CD8-positive, alpha-beta memory T cell (primary cell): ENCODE results near the gene TRAF6. TPM values are rescaled to one million over a fixed set of nuclear protein-coding genes. Genes with fewer than 3 reads are reported as not detected.

Experiments used
- CTCF ChIA-PET: fragments of 350-600 bp; sonication (Branson Sonifier 250); formaldehyde crosslinking; loops from one replicate; lab custom pipeline; 2021; ENCODE audit warnings: antibody characterized with exemption; lab: Charles Lee
- POLR2A ChIA-PET: fragments of 350-600 bp; sonication (Branson Sonifier 250); formaldehyde crosslinking; loops from one replicate; lab custom pipeline; 2021; ENCODE audit warnings: antibody characterized with exemption; lab: Charles Lee
- DNase-seq, 5 donors: peaks; one replicate each; pipeline versions ENCODE4 v3.0.0 to v3.0.0-alpha.2; 2020 to 2022; ENCODE audit warnings: mixed read lengths in 1 of 5
- H3K27ac ChIP-seq: one replicate; pipeline ENCODE4 v1.7.0; 2013; ENCODE audit warnings: low read depth, mild to moderate bottlenecking, low read length, moderate library complexity
- H3K27me3 ChIP-seq: 2 replicates; pipeline ENCODE4 v1.7.0; 2013; ENCODE audit warnings: low read length, mild to moderate bottlenecking; ENCODE audit not compliant: insufficient read depth, poor library complexity, severe bottlenecking
- H3K36me3 ChIP-seq: 2 replicates; pipeline ENCODE4 v1.7.0; 2013; ENCODE audit warnings: mild to moderate bottlenecking, low read length, moderate library complexity; ENCODE audit not compliant: insufficient read depth
- H3K4me1 ChIP-seq: 2 replicates; pipeline ENCODE4 v1.7.0; 2013; ENCODE audit warnings: mild to moderate bottlenecking, low read length, moderate library complexity; ENCODE audit not compliant: insufficient read depth
- H3K4me3 ChIP-seq: 2 replicates; pipeline ENCODE4 v1.7.0; 2013; ENCODE audit warnings: mild to moderate bottlenecking, low read length
- H3K9me3 ChIP-seq: 2 replicates; pipeline ENCODE4 v1.7.0; 2013; ENCODE audit warnings: mild to moderate bottlenecking, low read length
- H3K27ac Mint-ChIP-seq, 8 donors: one replicate each; pipeline ENCODE4 v1.8.0; 2020 to 2021; ENCODE audit warnings: mixed read lengths in 8 of 8, mild to moderate bottlenecking in 6 of 8, inconsistent platforms in 3 of 8, moderate library complexity in 3 of 8
- H3K27me3 Mint-ChIP-seq, 2 donors: one replicate each; pipeline ENCODE4 v1.8.0; 2020 to 2021; ENCODE audit warnings: mixed read lengths in 2 of 2, mild to moderate bottlenecking in 1 of 2, moderate library complexity in 1 of 2
- H3K36me3 Mint-ChIP-seq, 3 donors: one replicate each; pipeline ENCODE4 v1.8.0; 2020 to 2021; ENCODE audit warnings: mixed read lengths in 3 of 3, inconsistent platforms in 1 of 3, mild to moderate bottlenecking in 1 of 3
- H3K4me1 Mint-ChIP-seq, 3 donors: one replicate each; pipeline ENCODE4 v1.8.0; 2020 to 2021; ENCODE audit warnings: mixed read lengths in 3 of 3, inconsistent platforms in 1 of 3, mild to moderate bottlenecking in 1 of 3
- H3K4me3 Mint-ChIP-seq, 7 donors: one replicate each; pipeline ENCODE4 v1.8.0; 2020 to 2021; ENCODE audit warnings: mixed read lengths in 7 of 7, mild to moderate bottlenecking in 6 of 7, moderate library complexity in 4 of 7, inconsistent platforms in 2 of 7
- H3K9me3 Mint-ChIP-seq, 5 donors: one replicate each; pipeline ENCODE4 v1.8.0; 2020 to 2022; ENCODE audit warnings: mixed read lengths in 5 of 5, mild to moderate bottlenecking in 3 of 5, moderate library complexity in 2 of 5, inconsistent platforms in 1 of 5
- polyA plus RNA-seq: library from polyadenylated mRNA; unstranded; fragments of 300-500 nt; fragmentation: Illumina TruSeq; gene quantifications from one replicate; pipeline ENCODE4 v1.2.3, GENCODE V29; 2021
- total RNA-seq, 2 experiments: library from RNA; stranded (reverse); gene quantifications; one replicate each; pipeline ENCODE4 v1.2.3, GENCODE V29; 2021

The TRAF6 gene
- total and polyA plus RNA-seq, 3 experiments from 2014 or later, result 12.7 to 16.6 (median 14.4) TPM

DNA sequence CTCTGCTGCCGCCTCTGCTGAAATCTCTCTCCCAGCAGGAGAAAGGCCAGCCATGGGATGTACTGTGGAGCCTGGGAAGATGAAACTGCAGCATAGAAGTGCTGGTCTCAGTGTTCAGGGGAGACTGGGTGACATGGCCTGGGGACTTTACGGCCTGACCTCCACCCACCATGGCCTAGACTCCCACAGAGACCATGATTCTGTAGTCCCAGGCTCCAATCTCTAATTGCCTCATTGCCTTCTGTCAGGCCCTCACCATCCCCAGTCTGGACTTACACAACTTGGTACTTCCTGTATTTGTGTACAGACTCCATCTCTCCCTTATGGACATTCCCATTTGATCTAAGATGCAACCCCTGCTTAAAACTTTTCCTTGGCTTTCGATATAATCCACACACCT lies 43.1 kb downstream of the TRAF6 start:
- Mint-ChIP-seq H3K36me3 (peaks cover 0 to 54% (median 12%) of the 10 kb centered on the region in 3 donors), H3K27ac (peak overlapping the region in 4 of 8 donors; percentile 52 to 73 (median 64)), H3K4me1 (peaks cover 27 to 45% (median 37%) of the 10 kb centered on the region in 3 donors), H3K9me3 (no peaks in the 10 kb centered on the region), H3K4me3 (no peak overlapping the region), H3K27me3 (no peaks in the 10 kb centered on the region)
- Histone ChIP-seq H3K4me1 (no peaks in the 10 kb centered on the region), H3K36me3 (no peaks in the 10 kb centered on the region), H3K27ac (no peak overlapping the region), H3K9me3 (no peaks in the 10 kb centered on the region), H3K27me3 (no peaks in the 10 kb centered on the region), H3K4me3 (no peak overlapping the region)
- DNase-seq, result no peak
- CTCF ChIA-PET, result no interaction called here
- POLR2A ChIA-PET, result no interaction called here

GRCh38 chr11:36465449-36466163 lies 44.5 kb downstream of the TRAF6 start:
- Histone ChIP-seq H3K4me3 (no peak overlapping the region), H3K27me3 (no peaks in the 10 kb centered on the region), H3K4me1 (no peaks in the 10 kb centered on the region), H3K9me3 (no peaks in the 10 kb centered on the region), H3K27ac (no peak overlapping the region), H3K36me3 (no peaks in the 10 kb centered on the region)
- ChIA-PET POLR2A (interaction anchor here (0.6 kb wide), 1 partner anchor 442 kb away, joined by 3 read pairs; no protein-coding TSS in a partner anchor), CTCF (interaction anchor here (1.3 to 1.4 kb wide), 2 partner anchors 17 to 27 kb away, joined by 3 to 4 read pairs; no protein-coding TSS in a partner anchor)
- Mint-ChIP-seq H3K4me1 (peaks cover 30 to 47% (median 42%) of the 10 kb centered on the region in 3 donors), H3K36me3 (peaks cover 0 to 65% (median 15%) of the 10 kb centered on the region in 3 donors), H3K27ac (peak overlapping the region in 7 of 8 donors; percentile 5 to 91 (median 50)), H3K27me3 (no peaks in the 10 kb centered on the region), H3K4me3 (no peak overlapping the region), H3K9me3 (no peaks in the 10 kb centered on the region)
- no peak for DNase-seq

- Mint-ChIP-seq H3K36me3 (peaks cover 0 to 70% (median 15%) of the 10 kb centered on the region in 3 donors), H3K27me3 (no peaks in the 10 kb centered on the region), H3K4me3 (no peak overlapping the region), H3K4me1 (peaks cover 36 to 50% (median 45%) of the 10 kb centered on the region in 3 donors), H3K27ac (peak overlapping the region in 3 of 8 donors; percentile 7 to 91 (median 66)), H3K9me3 (no peaks in the 10 kb centered on the region)
- H3K27me3 ChIP-seq, result no peaks in the 10 kb centered on the region
- H3K9me3 ChIP-seq, result no peaks in the 10 kb centered on the region
- POLR2A ChIA-PET, result interaction anchor here (0.6 kb wide), 1 partner anchor 442 kb away, joined by 3 read pairs; no protein-coding TSS in a partner anchor
- DNase-seq, result no peak
- CTCF ChIA-PET, result interaction anchor here (0.8 to 1.4 kb wide), 3 partner anchors 12 to 28 kb away, joined by 3 to 4 read pairs (median 4); no protein-coding TSS in a partner anchor
- no peaks in the 10 kb centered on the region for H3K36me3 ChIP-seq
- peaks cover 3% of the 10 kb centered on the region for H3K4me1 ChIP-seq
- no peak overlapping the region for H3K4me3 ChIP-seq
- H3K27ac ChIP-seq, result no peak overlapping the region
These were observed 45.4 kb downstream of the TRAF6 start for GRCh38 chr11:36464720-36465119.

DNA sequence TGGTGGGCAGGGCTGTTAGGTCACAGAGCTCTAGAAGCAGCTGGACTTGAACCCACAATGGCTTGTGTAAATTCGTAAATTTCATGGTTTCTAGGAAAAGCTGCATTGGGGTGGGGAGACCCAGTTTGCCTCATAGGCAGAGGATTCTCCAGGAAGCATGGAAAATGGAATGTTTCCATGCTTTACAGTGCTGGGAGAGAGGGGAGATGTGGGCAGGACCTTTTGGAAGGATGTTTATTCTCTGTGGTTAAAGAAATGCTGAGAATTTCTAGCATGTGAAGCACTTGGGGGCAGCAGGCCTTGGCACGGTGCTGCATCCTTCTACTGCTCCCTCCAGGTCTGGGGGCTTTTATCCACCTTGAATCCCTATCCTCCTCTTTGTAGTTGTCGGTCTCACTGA lies 46.3 kb downstream of the TRAF6 start:
- no peak overlapping the region for H3K27ac ChIP-seq
- Mint-ChIP-seq H3K4me1 (peaks cover 33 to 51% (median 50%) of the 10 kb centered on the region in 3 donors), H3K9me3 (no peaks in the 10 kb centered on the region), H3K27me3 (no peaks in the 10 kb centered on the region), H3K4me3 (no peak overlapping the region), H3K36me3 (peaks cover 0 to 79% (median 15%) of the 10 kb centered on the region in 3 donors), H3K27ac (peak overlapping the region in 3 of 8 donors; percentile 10 to 83 (median 58))
- no peaks in the 10 kb centered on the region for H3K9me3 ChIP-seq
- CTCF ChIA-PET, result interaction anchor here (1.2 kb wide), 1 partner anchor 87 kb away, joined by 3 read pairs; no protein-coding TSS in a partner anchor
- POLR2A ChIA-PET, result no interaction called here
- H3K27me3 ChIP-seq, result no peaks in the 10 kb centered on the region
- H3K4me1 ChIP-seq, result peaks cover 4% of the 10 kb centered on the region
- no peak for DNase-seq
- no peaks in the 10 kb centered on the region for H3K36me3 ChIP-seq
- no peak overlapping the region for H3K4me3 ChIP-seq

GRCh38 chr11:36462321-36462720 lies 47.8 kb downstream of the TRAF6 start:
- ChIA-PET POLR2A (no interaction called here), CTCF (no interaction called here)
- H3K9me3 Mint-ChIP-seq, result no peaks in the 10 kb centered on the region

DNA sequence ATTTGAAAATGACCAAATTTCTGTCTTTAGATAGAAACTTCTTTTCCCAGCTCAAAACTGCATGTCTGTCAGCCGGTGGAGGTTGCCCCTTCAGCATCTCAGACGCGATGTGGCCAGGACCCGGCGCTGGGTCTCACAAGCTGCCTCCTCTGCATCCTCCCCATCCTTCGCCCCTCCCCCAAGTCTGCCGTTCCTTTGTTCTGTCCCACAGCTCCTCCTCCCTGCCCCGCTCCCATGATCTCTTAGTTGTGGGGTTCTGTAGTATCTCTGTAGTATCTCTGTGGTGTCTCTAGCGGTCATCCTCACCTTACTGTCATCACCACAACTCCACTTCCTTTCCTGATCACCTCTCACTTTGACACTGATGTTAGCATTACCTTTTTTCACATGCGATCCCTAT lies 49.9 kb downstream of the TRAF6 start:
- CTCF ChIA-PET, result interaction anchor here (1.3 to 2.3 kb wide), 2 partner anchors 19 to 107 kb away, joined by 3 to 9 read pairs; no protein-coding TSS in a partner anchor
- peaks cover 0 to 1% of the 10 kb centered on the region in 2 donors for H3K27me3 Mint-ChIP-seq

More at GRCh38 chr11:36462321-36462720, 47.8 kb downstream of the TRAF6 start:
- Mint-ChIP-seq H3K36me3 (peaks cover 6 to 85% (median 22%) of the 10 kb centered on the region in 3 donors), H3K27me3 (no peaks in the 10 kb centered on the region), H3K4me3 (no peak overlapping the region), H3K4me1 (peaks cover 36 to 55% (median 55%) of the 10 kb centered on the region in 3 donors), H3K27ac (no peak overlapping the region)
- Histone ChIP-seq H3K27me3 (no peaks in the 10 kb centered on the region), H3K9me3 (no peaks in the 10 kb centered on the region), H3K4me1 (peaks cover 4% of the 10 kb centered on the region), H3K4me3 (no peak overlapping the region), H3K27ac (no peak overlapping the region), H3K36me3 (no peaks in the 10 kb centered on the region)
- DNase-seq, result no peak

DNA sequence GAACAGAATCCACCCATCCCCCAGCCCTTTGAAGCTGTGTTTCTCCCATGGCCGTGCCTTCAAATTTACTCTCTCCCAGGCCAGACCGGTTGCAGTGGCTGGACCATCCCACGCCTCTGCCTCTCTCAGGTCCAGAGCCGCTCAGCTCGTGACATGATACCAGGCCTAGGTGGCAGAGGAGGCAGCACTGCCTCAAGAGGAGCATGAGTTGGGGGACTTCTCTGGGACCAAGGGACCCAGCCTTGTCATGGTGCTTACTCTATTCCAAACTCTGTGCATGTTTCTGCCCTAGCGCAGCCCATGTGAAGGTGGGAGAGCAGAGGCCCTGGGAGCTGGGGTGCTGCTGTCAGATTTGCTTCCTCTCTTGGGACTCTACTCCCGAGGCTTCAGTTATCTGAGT lies 51.0 kb downstream of the TRAF6 start:
- no peak overlapping the region for H3K27ac ChIP-seq
- H3K4me1 ChIP-seq, result peaks cover 4% of the 10 kb centered on the region
- H3K27me3 ChIP-seq, result no peaks in the 10 kb centered on the region
- H3K9me3 ChIP-seq, result no peaks in the 10 kb centered on the region
- H3K36me3 ChIP-seq, result peaks cover 5% of the 10 kb centered on the region
- H3K36me3 Mint-ChIP-seq, result peaks cover 6 to 84% (median 19%) of the 10 kb centered on the region in 3 donors
- H3K4me3 ChIP-seq, result no peak overlapping the region
- H3K4me3 Mint-ChIP-seq, result no peak overlapping the region
- ChIA-PET POLR2A (no interaction called here), CTCF (interaction anchor here (1.5 to 2.3 kb wide), 2 partner anchors 106 to 167 kb away, joined by 5 to 9 read pairs; no protein-coding TSS in a partner anchor)
- no peak for DNase-seq
- H3K27me3 Mint-ChIP-seq, result peaks cover 0 to 1% of the 10 kb centered on the region in 2 donors
- H3K9me3 Mint-ChIP-seq, result no peaks in the 10 kb centered on the region
- H3K27ac Mint-ChIP-seq, result peak overlapping the region in 3 of 8 donors; percentile 27 to 87 (median 78)
- H3K4me1 Mint-ChIP-seq, result peaks cover 23 to 43% (median 26%) of the 10 kb centered on the region in 3 donors

More for the DNA sequence above, 49.9 kb downstream of the TRAF6 start:
- no peak for DNase-seq
- Mint-ChIP-seq H3K4me3 (peak overlapping the region in 1 of 7 donors; percentile 38), H3K36me3 (peaks cover 6 to 82% (median 24%) of the 10 kb centered on the region in 3 donors), H3K27ac (peak overlapping the region in 5 of 8 donors; percentile 7 to 52 (median 22)), H3K9me3 (no peaks in the 10 kb centered on the region), H3K4me1 (peaks cover 28 to 51% (median 37%) of the 10 kb centered on the region in 3 donors)
- no peaks in the 10 kb centered on the region for H3K9me3 ChIP-seq
- H3K27ac ChIP-seq, result no peak overlapping the region
- H3K27me3 ChIP-seq, result no peaks in the 10 kb centered on the region
- peaks cover 4% of the 10 kb centered on the region for H3K4me1 ChIP-seq
- H3K4me3 ChIP-seq, result no peak overlapping the region
- POLR2A ChIA-PET, result no interaction called here
- H3K36me3 ChIP-seq, result no peaks in the 10 kb centered on the region
